Right lung (tissue), 10 donors: ENCODE measurements around the gene PCDHA11. TPM values are rescaled to one million over a fixed set of nuclear protein-coding genes. Genes with fewer than 3 reads are reported as not detected.
"Not testable (repeated sequence)": the region's sequence is repeated elsewhere in the genome, so short reads cannot be mapped to it uniquely, and the experiment has no call there.

Source experiments
- DNase-seq, 2 donors: peaks; one replicate each; pipeline ENCODE4 v3.0.0-alpha.2; 2013
- long read RNA-seq, 8 donors: transcript quantifications; one replicate each; lab custom pipeline, GENCODE V29; 2026
- polyA plus RNA-seq, 5 donors: library from polyadenylated mRNA; unstranded; fragments of 120-200 nt; gene quantifications; one replicate each; pipeline versions ENCODE4 v1.2.1 to v1.2.3, GENCODE V29; 2013; ENCODE audit warnings: inconsistent platforms in 1 of 5, low replicate concordance in 1 of 5; ENCODE audit not compliant: insufficient read length in 5 of 5, insufficient read depth in 1 of 5

The PCDHA11 gene
- polyA plus RNA-seq, result under 1 TPM; 0.09 to 0.74 (median 0.32) TPM
- long read RNA-seq, donor 1, result 0 reads
- long read RNA-seq, donor 2, result 0 reads
- long read RNA-seq, donor 3, result 0 reads
- long read RNA-seq, donor 4, result 0 reads
- long read RNA-seq, donor 5, partial matches to known transcripts, result 0 of 1 reads
- long read RNA-seq, donor 5, other reads (novel, unspliced or antisense), result 0 of 1 reads
- long read RNA-seq, donor 6, result 0 reads
- long read RNA-seq, donor 7, result 0 reads
- long read RNA-seq, donor 8, result 0 reads

GRCh38 chr5:140868721-140869554 is at the start of gene PCDHA11:
Gene PCDHA11 (plus strand): TSS chr5:140868957. CDS start chr5:140869104, 147 bp downstream.
- peak in 1 of 2 donors; percentile 2 for DNase-seq

- DNase-seq, result no peak
Observed at GRCh38 chr5:140821375-140822280, 47.1 kb upstream of the PCDHA11 start, which contains the start of gene PCDHA5. Gene PCDHA5 (plus strand): TSS chr5:140821613.

- DNase-seq, result no peak
Observed at GRCh38 chr5:140822281-140822629, 46.5 kb upstream of the PCDHA11 start.

GRCh38 chr5:140822969-140823368 is 45.8 kb upstream of the PCDHA11 start:
- DNase-seq, result not testable (repeated sequence)

- DNase-seq, result no peak
Observed at GRCh38 chr5:140823475-140823874, 45.3 kb upstream of the PCDHA11 start.

GRCh38 chr5:140827704-140828361 is 40.9 kb upstream of the PCDHA11 start, which contains the start of gene PCDHA6:
Gene PCDHA6 (plus strand): TSS chr5:140827960. CDS start chr5:140828092, 132 bp downstream.
- no peak for DNase-seq

- DNase-seq, result no peak
Observed at GRCh38 chr5:140828362-140828737, 40.4 kb upstream of the PCDHA11 start.

- not testable (repeated sequence) for DNase-seq
Observed at GRCh38 chr5:140829511-140830501, 39.0 kb upstream of the PCDHA11 start.

GRCh38 chr5:140833993-140834392 is 34.8 kb upstream of the PCDHA11 start, which contains the start of gene PCDHA7:
Gene PCDHA7 (plus strand): TSS chr5:140834269. CDS start chr5:140834384, 115 bp downstream.
- DNase-seq, result no peak

- not testable (repeated sequence) for DNase-seq
Observed at GRCh38 chr5:140834439-140835008, 34.2 kb upstream of the PCDHA11 start.

- DNase-seq, result no peak
Observed at GRCh38 chr5:140835622-140836510, 32.9 kb upstream of the PCDHA11 start.

- DNase-seq, result no peak
Observed at GRCh38 chr5:140840978-140841962, 27.5 kb upstream of the PCDHA11 start, which contains the start of gene PCDHA8. Gene PCDHA8 (plus strand): TSS chr5:140841187. CDS start chr5:140841322, 135 bp downstream.

GRCh38 chr5:140842798-140843733 is 25.7 kb upstream of the PCDHA11 start:
- DNase-seq, result no peak

- not testable (repeated sequence) for DNase-seq
Observed at GRCh38 chr5:140848139-140849102, 20.3 kb upstream of the PCDHA11 start, which contains the start of gene PCDHA9. Gene PCDHA9 (plus strand): TSS chr5:140848382. CDS start chr5:140848496, 114 bp downstream.
